GM12878 (cell line): ENCODE results near the gene TAX1BP1. TPM values are rescaled to one million over a fixed set of nuclear protein-coding genes. Genes with fewer than 3 reads are reported as not detected.

Source experiments
- polyA plus RNA-seq, 11 experiments: library from polyadenylated mRNA; depleted of rRNA in 4 of 11; unstranded in 6 of 11; stranded (reverse) in 5 of 11; fragments of >200 nt; fragmentation: Nextera tagmentation in 4 of 11; fragmentation: Illumina TruSeq in 1 of 11; extraction: Ambion mirVana in 4 of 11; extraction: Trizol in 1 of 11; gene quantifications; 1 replicate in 1 of 11; 2 replicates in 10 of 11; pipeline versions ENCODE4 v1.2.1 to v1.2.3, GENCODE V29; 2011 to 2016; ENCODE audit warnings: inconsistent platforms in 2 of 11, missing spikeins in 2 of 11, low read depth in 1 of 11
- total RNA-seq, 4 experiments: library from RNA; depleted of rRNA in 3 of 4; stranded (reverse); fragments of >200 nt in 3 of 4; fragmentation: Illumina TruSeq in 1 of 4; extraction: Trizol in 1 of 4; gene quantifications; 2 replicates each; pipeline versions ENCODE4 v1.2.1 to v1.2.3, GENCODE V29; 2013 to 2021

TAX1BP1 gene
- total and polyA plus RNA-seq, 10 of the 15 experiments (the other 5 are each of a cell fraction or from before 2014, with no cell fraction given) = 30.8 to 105 (median 52.0) TPM

Other genes starting within 250 kb of the TAX1BP1 start
- 17.2 and 21.0 TPM in 2 replicates for gene HIBADH, start 77.3 kb upstream of the TAX1BP1 start, total RNA-seq (2014; rRNA removed)
- gene HIBADH, start 77.3 kb upstream of the TAX1BP1 start, total RNA-seq (2014; rRNA removed; fragmentation: Illumina TruSeq; extraction: Trizol) = 16.4 and 17.6 TPM in 2 replicates
- gene HIBADH, start 77.3 kb upstream of the TAX1BP1 start, total RNA-seq (2021) = 14.2 and 15.5 TPM in 2 replicates
- 36.1 and 42.8 TPM in 2 replicates for gene HIBADH, start 77.3 kb upstream of the TAX1BP1 start, polyA plus RNA-seq (2011; rRNA removed)
- gene HIBADH, start 77.3 kb upstream of the TAX1BP1 start, polyA plus RNA-seq (2014; fragmentation: Illumina TruSeq; extraction: Trizol) = 22.3 and 26.9 TPM in 2 replicates
- gene HIBADH, start 77.3 kb upstream of the TAX1BP1 start, polyA plus RNA-seq (2014; fragmentation: Nextera tagmentation; extraction: Ambion mirVana) = 1 to 10 TPM; 8.7 to 9.2 TPM
- gene HIBADH, start 77.3 kb upstream of the TAX1BP1 start, polyA plus RNA-seq (2014; rRNA removed) = 16.7 and 20.0 TPM in 2 replicates
- gene HIBADH, start 77.3 kb upstream of the TAX1BP1 start, polyA plus RNA-seq (2016; fragmentation: Nextera tagmentation; extraction: Ambion mirVana) = 10 to 100 TPM; 27.2 to 28.2 TPM